HG03354 (cell line): Measurements from ENCODE around the gene PIGS.
"Not testable (repeated sequence)": the region's sequence is repeated elsewhere in the genome, so short reads cannot be mapped to it uniquely, and the experiment has no call there.

Experiments used
- ATAC-seq: cut with Tn5 transposase; IDR thresholded peaks from one replicate; pipeline ENCODE4 v1.9.1; 2021; ENCODE audit warnings: mild to moderate bottlenecking; ENCODE audit not compliant: unreplicated experiment, poor library complexity, severe bottlenecking

PIGS gene

GRCh38 chr17:28571361-28572122 lies at the start of gene PIGS:
PIGS (minus strand) TSS chr17:28571524; CDS start chr17:28571496, 28 bp downstream.
- peak; percentile 93 for ATAC-seq

GRCh38 chr17:28620010-28620409 lies 48.7 kb upstream of the PIGS start:
- ATAC-seq, result no peak

- ATAC-seq, result no peak
These were observed 47.1 kb upstream of the PIGS start for GRCh38 chr17:28618464-28618863.

- no peak for ATAC-seq
These were observed 45.0 kb upstream of the PIGS start for GRCh38 chr17:28616281-28616680.

- no peak for ATAC-seq
These were observed 44.1 kb upstream of the PIGS start for GRCh38 chr17:28615260-28615940.

GRCh38 chr17:28613931-28614381 lies 42.6 kb upstream of the PIGS start, which contains the start of gene RSKR:
RSKR (minus strand) TSS chr17:28614185; CDS start chr17:28614161, 24 bp downstream.
- ATAC-seq, result no peak

GRCh38 chr17:28612936-28613872 lies 41.9 kb upstream of the PIGS start:
- ATAC-seq, result no peak

- no peak for ATAC-seq
These were observed 41.2 kb upstream of the PIGS start for GRCh38 chr17:28612531-28612930.

GRCh38 chr17:28610376-28610775 lies 39.1 kb upstream of the PIGS start:
- ATAC-seq, result no peak

- ATAC-seq, result not testable (repeated sequence)
These were observed 32.7 kb upstream of the PIGS start for GRCh38 chr17:28604031-28604430.

- ATAC-seq, result peak; percentile 50
These were observed 28.2 kb upstream of the PIGS start for GRCh38 chr17:28599311-28600184.

- ATAC-seq, result peak; percentile 86
These were observed 27.5 kb upstream of the PIGS start, which contains the start of gene SPAG5 for GRCh38 chr17:28598799-28599310. SPAG5 (minus strand) TSS chr17:28599025; CDS start chr17:28598946, 79 bp downstream.

GRCh38 chr17:28598389-28598788 lies 27.1 kb upstream of the PIGS start:
- no peak for ATAC-seq

- no peak for ATAC-seq
These were observed 26.5 kb upstream of the PIGS start for GRCh38 chr17:28597606-28598383.

GRCh38 chr17:28592260-28592659 lies 20.9 kb upstream of the PIGS start:
- ATAC-seq, result no peak

GRCh38 chr17:28585851-28586250 lies 14.5 kb upstream of the PIGS start:
- ATAC-seq, result no peak

GRCh38 chr17:28584434-28584833 lies 13.1 kb upstream of the PIGS start:
- ATAC-seq, result no peak

GRCh38 chr17:28582513-28582912 lies 11.2 kb upstream of the PIGS start:
- no peak for ATAC-seq
